Ishikawa (cell line): ENCODE results near the gene ELF1.

ENCODE experiments used
- EP300 ChIP-seq: IDR thresholded peaks from 2 replicates; pipeline ENCODE4 v1.6.1; 2012; ENCODE audit warnings: borderline replicate concordance
- FOXM1 ChIP-seq: IDR thresholded peaks from 2 replicates; pipeline ENCODE4 v1.6.1; 2012; ENCODE audit warnings: low read depth, borderline replicate concordance
- MAX ChIP-seq: IDR thresholded peaks from 2 replicates; pipeline ENCODE4 v1.6.1; 2012
- NFIC ChIP-seq: IDR thresholded peaks from 2 replicates; pipeline ENCODE4 v1.6.1; 2012
- RAD21 ChIP-seq: IDR thresholded peaks from 2 replicates; pipeline ENCODE4 v1.6.1; 2012; ENCODE audit warnings: low read depth
- REST ChIP-seq: IDR thresholded peaks from 2 replicates; pipeline ENCODE4 v1.6.1; 2012; ENCODE audit warnings: low read depth, mild to moderate bottlenecking
- TAF1 ChIP-seq: IDR thresholded peaks from 2 replicates; pipeline ENCODE4 v1.6.1; 2012; ENCODE audit warnings: low read depth, mild to moderate bottlenecking
- USF1 ChIP-seq: IDR thresholded peaks from 2 replicates; pipeline ENCODE4 v1.6.1; 2012
- ZBTB7A ChIP-seq: IDR thresholded peaks from 2 replicates; pipeline ENCODE4 v1.6.1; 2012; ENCODE audit warnings: low read depth

- no peak for TF ChIP-seq USF1
- no peak for TF ChIP-seq ZBTB7A
- no peak for TF ChIP-seq EP300
- no peak for TF ChIP-seq REST
- no peak for TF ChIP-seq MAX
- TF ChIP-seq RAD21, result no peak
- no peak for TF ChIP-seq TAF1
- TF ChIP-seq FOXM1, result no peak
- TF ChIP-seq NFIC, result no peak
Observed at GRCh38 chr13:40927929-40928328, 91.2 kb downstream of the ELF1 start.
